HG02870 (cell line): Measurements from ENCODE around the gene FMO3.

Source experiments
- ATAC-seq: cut with Tn5 transposase; IDR thresholded peaks from one replicate; pipeline ENCODE4 v1.9.1; 2021; ENCODE audit warnings: mild to moderate bottlenecking, moderate library complexity; ENCODE audit not compliant: unreplicated experiment

FMO3 gene

GRCh38 chr1:171090604-171091003 is at the start of gene FMO3:
Gene FMO3, plus strand, starts transcription at chr1:171090905. Its CDS starts 1,754 bp downstream, at chr1:171092659.
- no peak for ATAC-seq

DNA sequence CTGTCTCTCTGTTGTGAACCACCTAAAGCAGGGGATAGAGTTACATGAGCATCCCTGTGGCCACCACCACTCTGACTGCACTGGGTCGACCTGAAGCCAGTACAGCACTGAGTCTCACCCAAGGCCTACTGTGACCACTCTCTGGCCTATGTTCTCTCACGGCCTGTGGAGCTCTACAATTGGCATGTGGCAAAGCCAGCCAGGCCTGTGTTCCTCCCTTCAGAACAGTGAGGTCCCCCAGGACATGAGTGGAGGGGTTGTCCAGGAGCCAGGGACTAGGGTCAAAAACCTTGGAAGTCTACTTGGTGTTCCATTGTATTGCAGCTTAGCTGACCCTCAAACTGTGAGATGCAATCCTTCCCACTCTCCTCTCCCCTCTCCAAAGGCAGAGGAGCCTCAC is 42.7 kb upstream of the FMO3 start:
- ATAC-seq, result no peak

GRCh38 chr1:171052977-171053376 is 37.7 kb upstream of the FMO3 start:
- no peak for ATAC-seq

DNA sequence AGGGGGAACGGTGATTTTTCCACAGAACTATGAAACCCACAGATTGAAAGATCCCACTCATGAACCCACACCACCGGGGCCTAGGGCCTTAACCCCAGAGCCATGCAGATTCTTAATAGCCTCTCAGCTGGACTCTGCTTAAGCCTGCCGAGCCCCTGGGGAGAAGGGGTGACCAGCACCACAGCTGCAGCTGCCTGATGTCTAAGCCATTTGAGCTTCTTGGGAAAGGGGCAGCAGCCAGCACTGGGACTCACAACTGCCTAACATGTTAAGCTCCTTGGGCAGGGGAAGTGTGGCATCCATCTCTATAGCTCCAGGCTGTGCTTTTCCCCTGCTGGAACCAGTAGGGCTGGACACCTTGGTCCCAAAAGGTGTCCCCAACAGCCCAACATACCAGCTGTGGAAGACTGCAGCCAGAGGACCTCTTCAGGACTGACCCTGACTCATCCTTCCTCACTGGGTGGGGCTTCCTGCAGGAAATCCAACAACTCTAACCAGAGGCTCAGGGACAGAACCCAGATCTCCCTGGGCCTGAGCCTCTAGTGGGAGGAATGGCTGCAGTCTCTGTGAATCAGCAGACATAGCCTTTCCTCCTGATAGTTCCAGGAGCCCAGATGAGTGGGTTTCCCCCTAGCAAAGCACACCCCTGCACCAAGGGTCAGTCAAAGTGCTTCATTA is 34.6 kb upstream of the FMO3 start:
- no peak for ATAC-seq

- no peak for ATAC-seq
These were observed 29.1 kb upstream of the FMO3 start for GRCh38 chr1:171061425-171062143.

DNA sequence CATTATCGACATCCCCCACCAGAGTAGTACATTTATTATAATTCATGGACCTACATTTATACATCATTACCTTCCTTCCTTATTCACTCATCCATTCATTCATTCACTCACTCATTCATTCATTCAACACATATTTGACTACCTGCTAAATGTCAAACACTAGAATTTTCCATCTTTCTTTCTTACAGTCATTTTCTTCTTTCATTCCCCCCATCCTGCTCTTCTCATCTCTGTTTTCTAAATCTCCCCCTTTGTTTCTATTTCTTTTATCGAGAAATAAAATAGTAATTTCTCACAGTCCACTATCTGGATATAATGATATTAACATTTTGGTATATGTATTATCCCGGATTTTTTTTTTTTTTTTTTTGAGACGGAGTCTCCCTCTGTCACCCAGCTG is 27.8 kb upstream of the FMO3 start:
- no peak for ATAC-seq

DNA sequence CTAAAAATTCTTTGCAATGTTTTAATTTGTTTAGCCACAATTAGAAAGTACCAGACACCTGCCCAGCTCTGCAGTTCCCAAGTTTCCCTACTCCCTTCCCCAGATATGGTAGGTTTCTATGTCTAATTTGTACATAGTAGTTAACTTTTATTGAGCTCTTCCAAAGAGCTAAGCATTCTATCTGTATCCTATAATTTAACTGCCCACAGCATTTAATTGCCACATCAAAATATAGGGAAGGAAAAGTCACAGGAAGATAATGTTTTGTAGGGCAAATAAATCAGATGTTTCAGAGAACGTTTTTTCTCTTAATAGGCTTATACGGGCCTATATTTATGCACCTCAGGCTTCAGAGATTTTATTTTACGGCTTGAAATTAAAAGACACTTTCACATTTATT is 15.7 kb upstream of the FMO3 start:
- ATAC-seq, result no peak

GRCh38 chr1:171081314-171081753 is 9.4 kb upstream of the FMO3 start:
- ATAC-seq, result no peak

GRCh38 chr1:171081763-171082201 is 8.9 kb upstream of the FMO3 start:
- ATAC-seq, result no peak

GRCh38 chr1:171082606-171083005 is 8.1 kb upstream of the FMO3 start:
- no peak for ATAC-seq

GRCh38 chr1:171083222-171083621 is 7.5 kb upstream of the FMO3 start:
- ATAC-seq, result no peak

- no peak for ATAC-seq
These were observed 6.6 kb upstream of the FMO3 start for GRCh38 chr1:171084091-171084490.

GRCh38 chr1:171084870-171085269 is 5.8 kb upstream of the FMO3 start:
- no peak for ATAC-seq

DNA sequence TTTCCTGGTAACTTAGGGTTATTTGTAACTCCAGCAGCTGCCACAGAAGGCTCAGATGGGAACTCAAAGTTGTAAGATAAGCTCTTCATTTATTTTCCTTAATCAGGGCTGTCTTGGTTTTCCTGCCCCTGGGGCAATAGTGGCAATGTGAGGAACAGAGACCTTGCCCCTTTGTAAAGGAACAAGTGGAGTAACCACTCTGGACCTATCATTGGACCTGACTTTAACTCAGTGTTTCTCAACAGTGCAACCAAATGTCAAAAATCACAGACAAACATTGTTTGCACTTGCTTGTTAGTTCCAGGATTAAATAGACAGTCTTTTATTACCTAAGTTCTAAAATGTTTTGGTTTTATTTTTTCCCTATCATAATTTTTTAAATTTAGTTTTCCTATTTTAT is 2.8 kb upstream of the FMO3 start:
- ATAC-seq, result no peak

GRCh38 chr1:171103862-171104261 is 13.2 kb downstream of the FMO3 start:
- no peak for ATAC-seq

DNA sequence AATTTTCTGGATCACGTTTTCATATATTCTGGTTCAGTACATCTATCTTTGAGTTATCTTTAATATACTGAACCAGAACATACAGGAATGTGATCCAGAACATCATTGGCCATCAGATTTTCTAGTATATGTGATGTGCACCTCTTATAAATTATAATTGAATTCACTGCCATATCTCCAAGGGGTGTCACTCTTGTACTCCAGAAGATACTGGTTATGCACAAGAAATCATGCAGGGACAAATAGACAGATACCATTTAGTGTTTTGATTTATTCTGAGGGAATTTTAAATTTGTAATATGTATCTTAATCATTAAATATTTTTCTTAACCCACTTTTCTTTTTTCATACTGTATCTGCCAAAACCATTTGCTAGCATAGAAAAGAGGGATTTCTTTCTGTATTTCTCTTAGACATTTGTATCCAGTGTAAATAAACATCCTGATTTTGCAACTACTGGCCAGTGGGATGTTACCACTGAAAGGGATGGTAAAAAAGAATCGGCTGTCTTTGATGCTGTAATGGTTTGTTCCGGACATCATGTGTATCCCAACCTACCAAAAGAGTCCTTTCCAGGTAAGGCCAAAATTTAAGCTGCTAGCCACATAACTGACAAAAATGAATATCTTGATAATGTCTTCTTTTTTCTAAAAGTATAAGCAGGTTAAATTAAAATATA is 16.7 kb downstream of the FMO3 start:
- ATAC-seq, result no peak

GRCh38 chr1:171107969-171108368 is 17.3 kb downstream of the FMO3 start:
- no peak for ATAC-seq

GRCh38 chr1:171109966-171110365 is 19.3 kb downstream of the FMO3 start:
- ATAC-seq, result no peak

DNA sequence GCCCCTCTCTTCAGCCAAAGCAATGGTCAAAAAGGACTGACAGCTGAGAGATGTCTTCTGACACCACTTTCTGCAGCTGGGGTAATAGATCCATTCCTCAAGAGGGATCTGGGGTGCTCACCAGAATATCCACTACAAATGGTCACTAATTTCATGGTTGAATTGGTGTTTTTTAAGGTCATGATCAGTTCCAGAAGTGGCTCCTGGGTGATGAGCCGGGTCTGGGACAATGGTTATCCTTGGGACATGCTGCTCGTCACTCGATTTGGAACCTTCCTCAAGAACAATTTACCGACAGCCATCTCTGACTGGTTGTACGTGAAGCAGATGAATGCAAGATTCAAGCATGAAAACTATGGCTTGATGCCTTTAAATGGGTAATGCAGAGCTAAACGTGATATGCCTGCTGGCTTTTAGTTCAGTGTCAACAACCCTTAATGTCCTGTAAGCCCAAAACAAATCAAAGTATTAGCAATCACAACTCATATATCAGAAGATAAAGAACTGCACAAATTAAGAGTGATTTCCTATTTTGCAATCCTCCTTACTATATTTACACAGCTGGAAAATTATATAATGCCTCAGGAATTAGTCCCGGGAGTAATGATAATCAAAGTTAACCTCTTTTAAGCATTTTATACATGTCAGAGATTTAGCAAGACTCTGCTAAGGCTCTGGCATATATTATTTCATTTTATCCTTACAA is 20.1 kb downstream of the FMO3 start:
- ATAC-seq, result no peak

DNA sequence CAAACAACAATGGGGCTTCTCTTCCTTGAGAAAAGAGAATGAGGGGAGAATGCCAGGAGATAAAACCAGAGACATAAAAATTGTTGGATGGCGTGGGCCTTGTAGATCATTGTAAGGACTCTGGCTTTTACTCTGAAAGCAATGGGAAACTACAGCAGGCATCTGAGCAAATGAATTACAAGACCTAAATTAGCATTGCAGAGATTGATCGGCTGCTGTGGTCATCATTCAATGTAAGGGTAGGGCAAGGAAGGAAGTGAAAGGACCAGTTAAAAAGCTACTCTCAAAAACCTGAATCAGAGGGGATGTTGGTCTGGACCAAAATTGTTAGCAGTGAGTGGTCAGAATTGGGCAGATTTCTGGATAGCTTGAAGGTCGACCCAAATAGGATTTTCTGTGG is 21.4 kb downstream of the FMO3 start:
- no peak for ATAC-seq

GRCh38 chr1:171113382-171113781 is 22.7 kb downstream of the FMO3 start:
- no peak for ATAC-seq
